ENCODE measurements around the gene EDAR. TPM values are rescaled to one million over a fixed set of nuclear protein-coding genes. Genes with fewer than 3 reads are reported as not detected.

EDAR gene
- total and polyA plus RNA-seq, 4 experiments from 2014 or later, result 3.0 to 6.3 (median 4.6) TPM

Other genes with a start within 250 kb of the EDAR start
- 1 to 10 TPM; 4.2 to 4.9 TPM for gene CCDC138, start 202.4 kb downstream of the EDAR start, total RNA-seq
- gene CCDC138, start 202.4 kb downstream of the EDAR start, polyA plus RNA-seq, result 1 to 10 TPM; 2.6 to 4.9 TPM
- 1 to 10 TPM; 2.1 to 2.2 TPM for gene SH3RF3, start 140.0 kb upstream of the EDAR start, total RNA-seq
- gene SH3RF3, start 140.0 kb upstream of the EDAR start, polyA plus RNA-seq, result under 1 TPM in 1 of 2 donors, not detected in 1; 0.26 TPM